K562 (cell line): Measurements from ENCODE around the gene GLG1. TPM values are rescaled to one million over a fixed set of nuclear protein-coding genes. Genes with fewer than 3 reads are reported as not detected.
A peak's percentile ranks its signal among the peaks of the same experiment; 100 is the strongest.

Experiments used
- ATAC-seq: fragments of 200-7000 bp; cut with Tn5 transposase; 3 replicates; pipeline ENCODE4 v1.9.1; 2020; ENCODE audit warnings: moderate library complexity
- BruUV-seq: library from RNA; stranded (reverse); fragments of 400-500 nt; replicated peaks from 2 replicates; lab custom pipeline; 2021; lab: Mats Ljungman, UMichigan
- CTCF ChIA-PET: fragments of 300-600 bp; formaldehyde crosslinking; extraction: SDS; loops from one replicate; lab custom pipeline; 2021; ENCODE audit warnings: low intra/inter-chr PET ratio; lab: Yijun Ruan, JAX
- POLR2A ChIA-PET: fragments of 300-600, 350-650 bp; sonication (Branson Sonifier 250); formaldehyde crosslinking; extraction: SDS; loops from one replicate; lab custom pipeline; 2021; ENCODE audit warnings: antibody characterized with exemption, inconsistent platforms; lab: Yijun Ruan, JAX
- DNase-seq, 4 experiments: peaks; one replicate each; pipeline versions ENCODE4 v3.0.0 to v3.0.0-alpha.2; 2011 to 2018; ENCODE audit warnings: low spot score in 3 of 4, mixed read lengths in 3 of 4; ENCODE audit errors: extremely low read depth in 1 of 4
- FAIRE-seq: peaks from 2 replicates; lab custom pipeline; 2011; peaks lifted over from hg19 to GRCh38; lab: Jason Lieb, UNC
- H2AFZ ChIP-seq: 2 replicates; pipeline ENCODE4 v1.6.0; 2011; ENCODE audit warnings: low read depth, low read length, control low read depth, inconsistent platforms
- H3K27ac ChIP-seq: fragments of 200-600 bp; 3 replicates; pipeline ENCODE4 v1.8.0; 2011; ENCODE audit warnings: low read depth, mild to moderate bottlenecking, control low read depth, inconsistent platforms, low read length, moderate library complexity, mixed read lengths; ENCODE audit errors: extremely low read depth
- H3K27me3 ChIP-seq, 2 experiments: fragments of 300-600 bp in 1 of 2; 2 replicates in 1 of 2; 3 replicates in 1 of 2; pipeline versions ENCODE4 v1.6.0 to v1.8.0; 2011; ENCODE audit warnings: inconsistent platforms in 2 of 2, low read length in 2 of 2, mild to moderate bottlenecking in 1 of 2, mixed read lengths in 1 of 2, moderate library complexity in 1 of 2; ENCODE audit not compliant: control insufficient read depth in 2 of 2, insufficient read depth in 2 of 2
- H3K36me3 ChIP-seq: fragments of 300-600 bp; 3 replicates; pipeline ENCODE4 v1.8.0; 2011; ENCODE audit warnings: mild to moderate bottlenecking, low read length, inconsistent platforms; ENCODE audit not compliant: control insufficient read depth, insufficient read depth
- H3K4me1 ChIP-seq, 2 experiments: fragments of 200-600 bp in 1 of 2; replicated peaks in 1 of 2; 2 replicates in 1 of 2; 3 replicates in 1 of 2; pipeline versions ENCODE4 v1.5.1 to v1.8.0; 2011; ENCODE audit warnings: inconsistent platforms in 2 of 2, low read length in 2 of 2, mild to moderate bottlenecking in 1 of 2, mixed read lengths in 1 of 2, moderate library complexity in 1 of 2; ENCODE audit not compliant: control insufficient read depth in 2 of 2, insufficient read depth in 2 of 2
- H3K4me2 ChIP-seq: 2 replicates; pipeline ENCODE4 v1.6.1; 2011; ENCODE audit warnings: low read length, control low read depth, inconsistent platforms, mixed read lengths; ENCODE audit not compliant: insufficient read depth
- H3K4me3 ChIP-seq: fragments of 200-600 bp; sonication (generic), shearing (Covaris generic); 2 replicates; pipeline ENCODE4 v1.5.1; 2016; ENCODE audit warnings: control low read depth, inconsistent platforms
- H3K79me2 ChIP-seq: fragments of 200-600 bp; 3 replicates; pipeline ENCODE4 v1.8.0; 2011; ENCODE audit warnings: low read length, inconsistent platforms; ENCODE audit not compliant: control insufficient read depth, insufficient read depth
- H3K9ac ChIP-seq, 2 experiments: 2 replicates each; pipeline versions ENCODE4 v1.6.0 to v1.6.1; 2011; ENCODE audit warnings: low read depth in 2 of 2, low read length in 2 of 2, control low read depth in 1 of 2, inconsistent platforms in 1 of 2, mild to moderate bottlenecking in 1 of 2, mixed read lengths in 1 of 2; ENCODE audit not compliant: insufficient read depth in 1 of 2
- H3K9me1 ChIP-seq: one replicate; pipeline ENCODE4 v1.6.0; 2011; ENCODE audit warnings: inconsistent platforms, mild to moderate bottlenecking, low read length, moderate library complexity; ENCODE audit not compliant: control insufficient read depth, insufficient read depth
- H3K9me3 ChIP-seq: replicated peaks from 2 replicates; pipeline ENCODE4 v1.5.1; 2011; ENCODE audit warnings: low read depth, low read length, inconsistent platforms; ENCODE audit not compliant: control insufficient read depth, insufficient read depth
- H4K20me1 ChIP-seq: replicated peaks from 2 replicates; pipeline ENCODE4 v1.6.1; 2011; ENCODE audit warnings: low read length, inconsistent platforms, mixed read lengths; ENCODE audit not compliant: control insufficient read depth, insufficient read depth
- FOSL1 ChIP-seq: fragments of 200-800 bp; sonication (Bioruptor generic); conservative IDR thresholded peaks from 2 replicates; pipeline ENCODE4 v1.6.1; 2016; ENCODE audit warnings: missing genetic modification characterization, missing compliant biosample characterization
- HDAC1 ChIP-seq, 2 experiments: fragments of 450-650 bp; IDR thresholded peaks; 2 replicates each; pipeline ENCODE4 v1.6.1; 2016 to 2017; ENCODE audit warnings: inconsistent platforms in 1 of 2, mild to moderate bottlenecking in 1 of 2, moderate library complexity in 1 of 2
- JUN ChIP-seq, 2 experiments: sonication (generic) in 1 of 2; formaldehyde crosslinking in 1 of 2; IDR thresholded peaks; 2 replicates each; pipeline versions ENCODE4 v1.6.1 to v1.8.0; 2012 to 2022; ENCODE audit warnings: borderline replicate concordance in 2 of 2, mild to moderate bottlenecking in 2 of 2, improper control_type of control experiment in 1 of 2, low read depth in 1 of 2, low read length in 1 of 2, missing genetic modification reagents in 1 of 2
- RFX7 ChIP-seq: fragments of 250-450 bp; sonication (Bioruptor Pico); IDR thresholded peaks from 2 replicates; pipeline ENCODE4 v1.5.1; 2021; ENCODE audit warnings: mild to moderate bottlenecking
- SIX5 ChIP-seq, 2 experiments: IDR thresholded peaks; 2 replicates each; pipeline ENCODE4 v1.6.1; 2011; ENCODE audit warnings: low read length in 2 of 2, borderline replicate concordance in 1 of 2, low read depth in 1 of 2, mild to moderate bottlenecking in 1 of 2, moderate library complexity in 1 of 2; ENCODE audit not compliant: insufficient read depth in 1 of 2
- SREBF2 ChIP-seq: sonication (generic); formaldehyde crosslinking; IDR thresholded peaks from 2 replicates; pipeline ENCODE4 v1.4.0; 2020; ENCODE audit warnings: mild to moderate bottlenecking, missing genetic modification reagents
- WGBS: fragments of 100-300 bp; shearing (Covaris generic); methylation state at CpG from one replicate; pipeline ENCODE4 v1.1.6; 2016; ENCODE audit warnings: low coverage, mixed read lengths; ENCODE audit not compliant: insufficient coverage; ENCODE audit errors: missing lambda C conversion rate; 5-methylcytosine and 5-hydroxymethylcytosine counted together
- in situ Hi-C: fragments of 300-500 bp; cut with MboI; formaldehyde crosslinking; loops from 4 replicates; pipeline ENCODE4 v1.15.0; 2018; ENCODE audit warnings: inconsistent platforms, mixed read lengths
- intact Hi-C: fragments of 100-400 bp; cut with micrococcal nuclease; formaldehyde crosslinking; loops from 2 replicates; pipeline ENCODE4 v1.14.2; 2022
- polyA plus RNA-seq, 8 experiments: library from polyadenylated mRNA; depleted of rRNA in 4 of 8; stranded (reverse) in 5 of 8; unstranded in 3 of 8; fragments of >200 nt; fragmentation: Nextera tagmentation in 2 of 8; fragmentation: Illumina TruSeq in 1 of 8; extraction: Ambion mirVana in 2 of 8; extraction: Trizol in 1 of 8; gene quantifications; 2 replicates each; pipeline versions ENCODE4 v1.2.1 to v1.2.3, GENCODE V29; 2011 to 2014; ENCODE audit warnings: inconsistent platforms in 1 of 8, missing spikeins in 1 of 8
- total RNA-seq, 7 experiments: library from RNA; depleted of rRNA in 6 of 7; stranded (reverse); fragments of >200 nt in 6 of 7; fragmentation: Illumina TruSeq in 2 of 7; extraction: Trizol in 2 of 7; gene quantifications; 2 replicates each; pipeline versions ENCODE4 v1.2.1 to v1.2.3, GENCODE V29; 2011 to 2021; ENCODE audit warnings: low replicate concordance in 1 of 7
- TF ChIP-seq, protein P1 (sequence below), 2 experiments: fragments of 450-650 bp in 1 of 2; sonication (generic) in 1 of 2; formaldehyde crosslinking in 1 of 2; IDR thresholded peaks in 1 of 2; conservative IDR thresholded peaks in 1 of 2; 2 replicates each; pipeline versions ENCODE4 v1.6.1 to v1.8.1; 2016 to 2023; ENCODE audit warnings: mild to moderate bottlenecking in 2 of 2, moderate library complexity in 2 of 2, inconsistent platforms in 1 of 2, missing genetic modification reagents in 1 of 2

GLG1 gene
- total and polyA plus RNA-seq, 9 of the 15 experiments (the other 6 are each of a cell fraction or from before 2014, with no cell fraction given) = 6.2 to 36.0 (median 23.6) TPM

DNA sequence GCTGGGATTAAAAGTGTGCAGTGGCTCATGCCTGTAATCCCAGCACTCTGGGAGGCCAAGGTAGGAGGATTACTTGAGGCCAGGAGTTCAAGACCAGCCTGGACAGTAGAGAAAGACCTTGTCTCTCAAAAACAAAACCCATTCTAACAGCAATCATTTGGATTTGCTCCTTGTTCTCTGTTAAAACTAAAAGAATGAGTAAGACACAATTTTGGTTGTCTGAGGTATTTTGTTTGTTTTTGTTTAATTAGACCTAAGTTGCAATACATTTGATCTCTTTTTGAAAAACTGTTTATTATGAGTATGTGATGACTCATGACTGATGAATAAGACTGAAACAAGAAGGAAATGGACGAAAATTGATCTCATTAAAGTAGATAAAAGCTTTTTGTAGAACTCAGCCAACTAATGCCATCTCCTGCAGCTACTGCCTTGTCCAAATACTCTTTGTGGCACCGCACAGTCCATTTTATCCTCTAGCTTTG is 29.0 kb downstream of the GLG1 start:
- TF ChIP-seq JUN (IDR thresholded peaks at IDR 0.05; ENCODE audit: borderline replicate concordance, low read depth, low read length) = 0 out of 2 replicates have a peak, but pooled peaks have one; percentile 12
- TF ChIP-seq JUN (CRISPR knock-in tag; IDR thresholded peaks at IDR 0.05; ENCODE audit: borderline replicate concordance) = no peak
- TF ChIP-seq, protein P1, sequence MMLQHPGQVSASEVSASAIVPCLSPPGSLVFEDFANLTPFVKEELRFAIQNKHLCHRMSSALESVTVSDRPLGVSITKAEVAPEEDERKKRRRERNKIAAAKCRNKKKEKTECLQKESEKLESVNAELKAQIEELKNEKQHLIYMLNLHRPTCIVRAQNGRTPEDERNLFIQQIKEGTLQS (IDR thresholded peaks at IDR 0.05) = peak; percentile 83
- TF ChIP-seq, protein P1 (CRISPR knock-in tag; conservative IDR thresholded peaks at IDR 0.05) = no peak
- no peak for TF ChIP-seq HDAC1 (IDR thresholded peaks at IDR 0.05)
- TF ChIP-seq RFX7 (CRISPR knock-in tag) = no peak
- no peak for TF ChIP-seq SIX5 (IDR thresholded peaks at IDR 0.05; ENCODE audit: borderline replicate concordance in 1 of 2, insufficient read depth in 1 of 2, low read depth in 1 of 2, low read length in 2 of 2)
- no peak for TF ChIP-seq SREBF2
- TF ChIP-seq FOSL1 = peak; percentile 73
- TF ChIP-seq, all 486 proteins: peak for 3

More for the DNA sequence above, 29.0 kb downstream of the GLG1 start:
- Histone ChIP-seq H3K27ac (no peak overlapping the region), H4K20me1 (peaks cover 5% of the 10 kb centered on the region), H3K9me3 (no peaks in the 10 kb centered on the region), H3K79me2 (peaks cover 60% of the 10 kb centered on the region), H3K4me3 (no peak overlapping the region), H3K36me3 (no peaks in the 10 kb centered on the region), H2AFZ (no peak overlapping the region), H3K9ac (no peak overlapping the region), H3K4me1 (peaks cover 0 to 4% of the 10 kb centered on the region in 2 experiments; a peak in 3 of 5 replicates), H3K4me2 (no peak overlapping the region), H3K9me1 (no peaks in the 10 kb centered on the region), H3K27me3 (no peaks in the 10 kb centered on the region)
- WGBS = 47% methylated on average over 2 of the region's 2 CpGs
- intact Hi-C loops = no loop called here
- in situ Hi-C loops = no loop called here
- ATAC-seq (no peak), DNase-seq (no peak), FAIRE-seq (no peak)
- POLR2A ChIA-PET = interaction anchor here (1.0 kb wide), 1 partner anchor 10 kb away, joined by 3 read pairs; no protein-coding TSS in a partner anchor
- CTCF ChIA-PET = no interaction called here
- BruUV-seq = no TSS peak
